Mucosa of descending colon (tissue), 3 donors: ENCODE data around the gene KLHL5. TPM values are rescaled to one million over a fixed set of nuclear protein-coding genes. Genes with fewer than 3 reads are reported as not detected.

Experiments used
- ATAC-seq: fragments of 200-7000 bp; cut with Tn5 transposase; one replicate; pipeline ENCODE4 v1.9.1; 2020; ENCODE audit warnings: mild to moderate bottlenecking, moderate library complexity
- DNase-seq, 3 donors: peaks; one replicate each; pipeline ENCODE4 v3.0.0-alpha.2; 2020
- H3K36me3 ChIP-seq: fragments of 200-600 bp; one replicate; pipeline ENCODE4 v1.8.0; 2021; ENCODE audit warnings: low read depth, mild to moderate bottlenecking
- H3K4me1 ChIP-seq: fragments of 200-600 bp; one replicate; pipeline ENCODE4 v1.8.0; 2021; ENCODE audit warnings: low read depth, mild to moderate bottlenecking
- H3K4me3 ChIP-seq: fragments of 200-600 bp; one replicate; pipeline ENCODE4 v1.8.0; 2021; ENCODE audit warnings: mild to moderate bottlenecking
- H3K9me3 ChIP-seq: fragments of 200-600 bp; one replicate; pipeline ENCODE4 v1.8.0; 2021; ENCODE audit warnings: mild to moderate bottlenecking
- intact Hi-C, 2 donors: fragments of 100-400 bp; cut with DNase I in 1 of 2; cut with micrococcal nuclease in 1 of 2; formaldehyde crosslinking; loops; one replicate each; pipeline versions ENCODE4 v1.11.0 to v1.11.1; 2022; cut with DNase I, micrococcal nuclease
- total RNA-seq, 3 donors: library from RNA; stranded (reverse); fragmentation: NEBNext Ultra II Directional in 2 of 3; extraction: Animal tissue kit (Norgen Biotek cat#: 25700) in 2 of 3; gene quantifications; one replicate each; pipeline versions ENCODE4 v1.2.1 to v1.2.4, GENCODE V29; 2021 to 2023
- TF ChIP-seq, protein P1 (sequence below): fragments of 200-600 bp; IDR thresholded peaks from one replicate; pipeline ENCODE4 v1.8.0; 2022; ENCODE audit warnings: antibody characterized with exemption, mild to moderate bottlenecking
- donor health status: DM: no; HTN: no; CAD: no; lungs with moderate emphysema.
- donor health status: DM: no; HTN: no; CAD: no.
- donor health status: DM: no; HTN: yes; CAD: no.

The KLHL5 gene
- total RNA-seq, 3 donors from 2014 or later = 2.5 to 94.8 (median 15.2) TPM

DNA sequence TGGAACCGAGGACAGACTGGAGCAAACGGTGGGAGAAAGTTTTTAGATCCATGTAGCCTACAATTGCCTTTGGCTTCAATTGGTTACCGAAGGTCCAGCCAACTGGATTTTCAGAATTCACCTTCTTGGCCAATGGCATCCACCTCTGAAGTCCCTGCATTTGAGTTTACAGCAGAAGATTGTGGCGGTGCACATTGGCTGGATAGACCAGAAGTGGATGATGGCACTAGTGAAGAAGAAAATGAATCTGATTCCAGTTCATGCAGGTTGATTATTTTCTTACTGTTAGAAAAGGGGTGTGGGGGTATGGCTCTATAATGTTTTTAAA lies 702 bp downstream of the KLHL5 start:
- no peak overlapping the region for H3K4me3 ChIP-seq
- H3K36me3 ChIP-seq = no peaks in the 10 kb centered on the region
- H3K9me3 ChIP-seq = no peaks in the 10 kb centered on the region
- ATAC-seq = no peak
- TF ChIP-seq, protein P1, sequence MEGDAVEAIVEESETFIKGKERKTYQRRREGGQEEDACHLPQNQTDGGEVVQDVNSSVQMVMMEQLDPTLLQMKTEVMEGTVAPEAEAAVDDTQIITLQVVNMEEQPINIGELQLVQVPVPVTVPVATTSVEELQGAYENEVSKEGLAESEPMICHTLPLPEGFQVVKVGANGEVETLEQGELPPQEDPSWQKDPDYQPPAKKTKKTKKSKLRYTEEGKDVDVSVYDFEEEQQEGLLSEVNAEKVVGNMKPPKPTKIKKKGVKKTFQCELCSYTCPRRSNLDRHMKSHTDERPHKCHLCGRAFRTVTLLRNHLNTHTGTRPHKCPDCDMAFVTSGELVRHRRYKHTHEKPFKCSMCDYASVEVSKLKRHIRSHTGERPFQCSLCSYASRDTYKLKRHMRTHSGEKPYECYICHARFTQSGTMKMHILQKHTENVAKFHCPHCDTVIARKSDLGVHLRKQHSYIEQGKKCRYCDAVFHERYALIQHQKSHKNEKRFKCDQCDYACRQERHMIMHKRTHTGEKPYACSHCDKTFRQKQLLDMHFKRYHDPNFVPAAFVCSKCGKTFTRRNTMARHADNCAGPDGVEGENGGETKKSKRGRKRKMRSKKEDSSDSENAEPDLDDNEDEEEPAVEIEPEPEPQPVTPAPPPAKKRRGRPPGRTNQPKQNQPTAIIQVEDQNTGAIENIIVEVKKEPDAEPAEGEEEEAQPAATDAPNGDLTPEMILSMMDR = no peak
- DNase-seq = no peak
- no peaks in the 10 kb centered on the region for H3K4me1 ChIP-seq
- intact Hi-C loops = no loop called here

GRCh38 chr4:39063430-39063829 lies 1.4 kb downstream of the KLHL5 start:
- intact Hi-C loops = no loop called here
- TF ChIP-seq, protein P1 = no peak
- DNase-seq (no peak), ATAC-seq (no peak)
- no peaks in the 10 kb centered on the region for H3K9me3 ChIP-seq
- no peaks in the 10 kb centered on the region for H3K4me1 ChIP-seq
- no peak overlapping the region for H3K4me3 ChIP-seq
- no peaks in the 10 kb centered on the region for H3K36me3 ChIP-seq

DNA sequence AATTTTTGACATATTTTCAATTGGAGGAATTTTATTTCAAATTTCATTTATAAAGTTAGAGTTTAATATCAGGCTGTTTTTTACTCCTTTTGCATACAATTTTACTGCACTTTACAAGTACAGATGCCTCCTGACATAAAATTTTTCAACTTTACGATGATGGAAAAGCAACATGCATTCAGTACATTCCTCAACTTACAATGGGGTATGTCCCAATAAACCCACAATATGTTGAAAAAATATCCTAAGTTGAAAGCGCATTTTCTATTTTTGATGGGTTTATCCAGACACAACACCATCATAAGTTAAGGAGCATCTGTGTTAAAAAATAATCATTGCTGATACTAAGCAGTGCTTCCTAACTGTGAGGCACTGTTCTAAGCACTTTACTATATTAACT lies 4.3 kb downstream of the KLHL5 start:
- no peaks in the 10 kb centered on the region for H3K4me1 ChIP-seq
- intact Hi-C loops = no loop called here
- TF ChIP-seq, protein P1 = no peak
- ATAC-seq (no peak), DNase-seq (no peak)
- no peaks in the 10 kb centered on the region for H3K36me3 ChIP-seq
- no peak overlapping the region for H3K4me3 ChIP-seq
- no peaks in the 10 kb centered on the region for H3K9me3 ChIP-seq

- H3K4me1 ChIP-seq = no peaks in the 10 kb centered on the region
- DNase-seq = no peak
- ATAC-seq = no peak
- no peak overlapping the region for H3K4me3 ChIP-seq
- no peaks in the 10 kb centered on the region for H3K9me3 ChIP-seq
- intact Hi-C loops = no loop called here
- no peaks in the 10 kb centered on the region for H3K36me3 ChIP-seq
- TF ChIP-seq, protein P1 = no peak
Observed at GRCh38 chr4:39067031-39067430, 5.0 kb downstream of the KLHL5 start.

GRCh38 chr4:39067451-39067850 lies 5.4 kb downstream of the KLHL5 start:
- Histone ChIP-seq H3K36me3 (no peaks in the 10 kb centered on the region), H3K4me1 (no peaks in the 10 kb centered on the region), H3K4me3 (no peak overlapping the region), H3K9me3 (no peaks in the 10 kb centered on the region)
- intact Hi-C loops = no loop called here
- TF ChIP-seq, protein P1 = no peak
- no peak for ATAC-seq
- no peak for DNase-seq

DNA sequence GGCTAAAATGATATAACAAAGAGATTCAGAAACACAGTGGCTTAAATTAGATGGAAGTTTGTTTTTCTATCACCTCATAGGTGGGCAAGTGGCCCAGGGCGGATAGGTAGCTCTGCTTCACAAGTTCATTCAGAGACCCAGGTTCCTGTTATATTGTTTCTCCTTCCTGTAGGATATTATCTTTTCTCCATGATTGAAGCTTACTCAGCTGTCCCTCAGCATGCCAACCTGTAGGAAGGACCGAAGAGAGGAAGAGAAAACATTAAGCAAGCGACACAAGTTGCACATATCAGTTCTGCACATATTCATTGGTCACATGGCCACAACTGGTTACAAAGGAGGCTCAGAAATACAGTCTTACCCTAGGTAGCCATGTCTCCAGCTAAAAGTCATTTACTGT lies 6.9 kb downstream of the KLHL5 start:
- no peak overlapping the region for H3K4me3 ChIP-seq
- DNase-seq (no peak), ATAC-seq (no peak)
- H3K36me3 ChIP-seq = no peaks in the 10 kb centered on the region
- no peaks in the 10 kb centered on the region for H3K9me3 ChIP-seq
- TF ChIP-seq, protein P1 = no peak
- no peaks in the 10 kb centered on the region for H3K4me1 ChIP-seq
- intact Hi-C loops = no loop called here
